Measurements from ENCODE around the gene CIPC. TPM values are rescaled to one million over a fixed set of nuclear protein-coding genes. Genes with fewer than 3 reads are reported as not detected.

CIPC gene
- total RNA-seq (2022; extraction: Qiagen RNA extraction) = 6.2 to 8.4 TPM (median 7.6 TPM) in 5 replicates

GRCh38 chr14:77097700-77098528 lies at the start of gene CIPC:
TSS of gene CIPC (plus strand) at chr14:77098258. CDS start at chr14:77105709, 7,451 bp downstream.

GRCh38 chr14:77141214-77142004 lies 43.4 kb downstream of the CIPC start, which contains the start of gene ZDHHC22:
TSS of gene ZDHHC22 (minus strand) at chr14:77141791. CDS start at chr14:77139738, 2,053 bp downstream.

Other genes with a start within 250 kb of the CIPC start
- gene IRF2BPL, start 69.5 kb upstream of the CIPC start, total RNA-seq (2022; extraction: Qiagen RNA extraction) = 10.7 to 19.2 TPM (median 16.8 TPM) in 5 replicates
- 0.20 to 0.27 TPM (median 0.23 TPM) in 5 replicates for gene ZDHHC22, start 43.5 kb downstream of the CIPC start, total RNA-seq (2022; extraction: Qiagen RNA extraction)
- 5.3 to 8.2 TPM (median 7.9 TPM) in 5 replicates for gene TMEM63C, start 83.5 kb downstream of the CIPC start, total RNA-seq (2022; extraction: Qiagen RNA extraction)
- gene NGB, start 172.9 kb downstream of the CIPC start, total RNA-seq (2022; extraction: Qiagen RNA extraction) = 0.05 TPM in 1 of 5 replicates, not detected in the others
- 25.5 to 30.6 TPM (median 27.6 TPM) in 5 replicates for gene POMT2, start 222.6 kb downstream of the CIPC start, total RNA-seq (2022; extraction: Qiagen RNA extraction)
- 29.7 to 35.4 TPM (median 32.3 TPM) in 5 replicates for gene GSTZ1, start 222.8 kb downstream of the CIPC start, total RNA-seq (2022; extraction: Qiagen RNA extraction)

Measured in A549 treated with dexamethasone at 1 μM for 4 hours (cell line).